NCI-H128 (cell line): ENCODE measurements around the gene LDB2.
"Not testable (repeated sequence)": the region's sequence is repeated elsewhere in the genome, so short reads cannot be mapped to it uniquely, and the experiment has no call there.

Experiments
- DNase-seq: peaks from one replicate; lab custom pipeline; 2025; ENCODE audit not compliant: unreplicated experiment; lab: John Stamatoyannopoulos, UW

The LDB2 gene

GRCh38 chr4:16659694-16660093, 238.8 kb downstream of the LDB2 start:
- no peak for DNase-seq

GRCh38 chr4:16659079-16659478, 239.4 kb downstream of the LDB2 start:
- no peak for DNase-seq

GRCh38 chr4:16658183-16658582, 240.3 kb downstream of the LDB2 start:
- DNase-seq: no peak

GRCh38 chr4:16655111-16655510, 243.3 kb downstream of the LDB2 start:
- DNase-seq: no peak

- DNase-seq: no peak
These were observed 245.6 kb downstream of the LDB2 start for GRCh38 chr4:16652732-16653305.

GRCh38 chr4:16646459-16646858, 252.0 kb downstream of the LDB2 start:
- no peak for DNase-seq

GRCh38 chr4:16643893-16644292, 254.6 kb downstream of the LDB2 start:
- no peak for DNase-seq

- no peak for DNase-seq
These were observed 255.5 kb downstream of the LDB2 start for GRCh38 chr4:16642897-16643296.

- DNase-seq: no peak
These were observed 256.5 kb downstream of the LDB2 start for GRCh38 chr4:16641971-16642370.

- no peak for DNase-seq
These were observed 261.4 kb downstream of the LDB2 start for GRCh38 chr4:16636912-16637630.

GRCh38 chr4:16636304-16636703, 262.1 kb downstream of the LDB2 start:
- no peak for DNase-seq

GRCh38 chr4:16629274-16629673, 269.2 kb downstream of the LDB2 start:
- DNase-seq: not testable (repeated sequence)

- DNase-seq: not testable (repeated sequence)
These were observed 269.6 kb downstream of the LDB2 start for GRCh38 chr4:16628835-16629234.

GRCh38 chr4:16627999-16628398, 270.4 kb downstream of the LDB2 start:
- DNase-seq: no peak

- no peak for DNase-seq
These were observed 271.5 kb downstream of the LDB2 start for GRCh38 chr4:16626945-16627344.

- DNase-seq: no peak
These were observed 275.6 kb downstream of the LDB2 start for GRCh38 chr4:16622826-16623225.

GRCh38 chr4:16617435-16617834, 281.0 kb downstream of the LDB2 start:
- DNase-seq: no peak

GRCh38 chr4:16617011-16617410, 281.4 kb downstream of the LDB2 start:
- DNase-seq: no peak

GRCh38 chr4:16609170-16609758, 289.2 kb downstream of the LDB2 start:
- no peak for DNase-seq

GRCh38 chr4:16608611-16609125, 289.8 kb downstream of the LDB2 start:
- DNase-seq: no peak

- no peak for DNase-seq
These were observed 290.3 kb downstream of the LDB2 start for GRCh38 chr4:16608123-16608522.
